Retina (tissue), 1 donor: Measurements from ENCODE around the gene DDX60.
"Not testable (repeated sequence)": the region's sequence is repeated elsewhere in the genome, so short reads cannot be mapped to it uniquely, and the experiment has no call there.

Experiments
- DNase-seq: peaks from one replicate; pipeline ENCODE4 v3.0.0-alpha.2; 2016

Gene DDX60

GRCh38 chr4:168293386-168293975 lies 25.1 kb downstream of the DDX60 start:
- DNase-seq = no peak

GRCh38 chr4:168291242-168291641 lies 27.3 kb downstream of the DDX60 start:
- DNase-seq = no peak

GRCh38 chr4:168285850-168286249 lies 32.7 kb downstream of the DDX60 start:
- DNase-seq = not testable (repeated sequence)

GRCh38 chr4:168279556-168279955 lies 39.0 kb downstream of the DDX60 start:
- DNase-seq = no peak

GRCh38 chr4:168275836-168276235 lies 42.7 kb downstream of the DDX60 start:
- no peak for DNase-seq

GRCh38 chr4:168274871-168275270 lies 43.7 kb downstream of the DDX60 start:
- DNase-seq = no peak

GRCh38 chr4:168273838-168274237 lies 44.7 kb downstream of the DDX60 start:
- no peak for DNase-seq

GRCh38 chr4:168272488-168272887 lies 46.1 kb downstream of the DDX60 start:
- no peak for DNase-seq

GRCh38 chr4:168269896-168270295 lies 48.7 kb downstream of the DDX60 start:
- DNase-seq = no peak

- no peak for DNase-seq
Observed at GRCh38 chr4:168265327-168265726, 53.2 kb downstream of the DDX60 start.

GRCh38 chr4:168264903-168265302 lies 53.6 kb downstream of the DDX60 start:
- no peak for DNase-seq

- DNase-seq = no peak
Observed at GRCh38 chr4:168263039-168263438, 55.5 kb downstream of the DDX60 start.

- DNase-seq = no peak
Observed at GRCh38 chr4:168259096-168259495, 59.5 kb downstream of the DDX60 start.

- no peak for DNase-seq
Observed at GRCh38 chr4:168257768-168258167, 60.8 kb downstream of the DDX60 start.

- no peak for DNase-seq
Observed at GRCh38 chr4:168248176-168248710, 70.3 kb downstream of the DDX60 start.

GRCh38 chr4:168247603-168248002 lies 70.9 kb downstream of the DDX60 start:
- DNase-seq = no peak

- DNase-seq = no peak
Observed at GRCh38 chr4:168241953-168242352, 76.6 kb downstream of the DDX60 start.

- DNase-seq = no peak
Observed at GRCh38 chr4:168240821-168241220, 77.7 kb downstream of the DDX60 start.

- DNase-seq = no peak
Observed at GRCh38 chr4:168221301-168221700, 97.3 kb downstream of the DDX60 start.

- DNase-seq = no peak
Observed at GRCh38 chr4:168220893-168221292, 97.7 kb downstream of the DDX60 start.

GRCh38 chr4:168218645-168219044 lies 99.9 kb downstream of the DDX60 start:
- DNase-seq = no peak

- DNase-seq = not testable (repeated sequence)
Observed at GRCh38 chr4:168213511-168213910, 105.0 kb downstream of the DDX60 start.

GRCh38 chr4:168212656-168213055 lies 105.9 kb downstream of the DDX60 start:
- DNase-seq = no peak

GRCh38 chr4:168208957-168209614 lies 109.5 kb downstream of the DDX60 start:
- no peak for DNase-seq
